Large intestine (tissue), 3 donors: ENCODE results near the gene NTM. TPM values are rescaled to one million over a fixed set of nuclear protein-coding genes. Genes with fewer than 3 reads are reported as not detected.

Experiments
- DNase-seq, 2 donors: peaks; one replicate each; pipeline versions ENCODE4 v3.0.0 to v3.0.0-alpha.2; 2013
- H3K27ac ChIP-seq: one replicate; pipeline ENCODE4 v1.5.1; 2013; ENCODE audit warnings: low read length
- H3K27me3 ChIP-seq: 2 replicates; pipeline ENCODE4 v1.6.1; 2013; ENCODE audit warnings: low read length; ENCODE audit not compliant: control insufficient read depth, insufficient read depth
- H3K36me3 ChIP-seq: 2 replicates; pipeline ENCODE4 v1.6.1; 2013; ENCODE audit warnings: low read length; ENCODE audit not compliant: control insufficient read depth, insufficient read depth
- H3K4me1 ChIP-seq: one replicate; pipeline ENCODE4 v1.6.1; 2013; ENCODE audit warnings: low read length; ENCODE audit not compliant: control insufficient read depth, insufficient read depth
- H3K4me3 ChIP-seq: one replicate; pipeline ENCODE4 v1.5.1; 2013; ENCODE audit warnings: low read length
- H3K9me3 ChIP-seq: one replicate; pipeline ENCODE4 v1.6.1; 2013; ENCODE audit warnings: mild to moderate bottlenecking, low read depth, low read length, moderate library complexity; ENCODE audit not compliant: control insufficient read depth
- WGBS: methylation state at CpG from one replicate; pipeline ENCODE4 v1.1.5; 2013; ENCODE audit warnings: low lambda C conversion rate; ENCODE audit not compliant: insufficient coverage; 5-methylcytosine and 5-hydroxymethylcytosine counted together
- polyA plus RNA-seq: library from polyadenylated mRNA; unstranded; fragments of 120-200 nt; gene quantifications from one replicate; pipeline ENCODE4 v1.2.1, GENCODE V29; 2013

The NTM gene
- polyA plus RNA-seq, 1 donor: 17.2 TPM

DNA sequence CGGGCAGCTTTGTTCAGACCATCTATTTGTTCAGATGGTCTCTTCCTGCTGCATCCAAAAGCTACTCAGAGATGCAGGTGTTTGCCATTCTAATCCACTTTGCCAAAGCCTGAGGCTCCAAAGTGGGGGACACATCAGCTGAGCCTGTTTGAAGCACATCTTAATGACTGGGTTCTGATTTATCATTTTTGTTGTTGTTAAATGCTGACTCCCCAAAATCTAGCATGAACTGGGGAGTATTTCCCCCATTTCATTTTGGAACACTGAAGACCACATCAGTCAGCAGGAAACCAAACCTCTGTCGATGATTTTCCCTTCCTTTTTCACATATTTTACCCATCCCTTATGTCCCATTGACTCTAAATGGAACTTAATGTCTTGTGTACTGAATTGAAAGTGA lies 262.6 kb downstream of the NTM start:
- DNase-seq: no peak
- whole genome bisulfite sequencing: 80% methylated on average over 1 of the region's 2 CpGs
- Histone ChIP-seq H3K4me1 (no peaks in the 10 kb centered on the region), H3K27ac (no peak overlapping the region), H3K36me3 (no peaks in the 10 kb centered on the region), H3K4me3 (no peak overlapping the region), H3K27me3 (no peaks in the 10 kb centered on the region), H3K9me3 (no peaks in the 10 kb centered on the region)

DNA sequence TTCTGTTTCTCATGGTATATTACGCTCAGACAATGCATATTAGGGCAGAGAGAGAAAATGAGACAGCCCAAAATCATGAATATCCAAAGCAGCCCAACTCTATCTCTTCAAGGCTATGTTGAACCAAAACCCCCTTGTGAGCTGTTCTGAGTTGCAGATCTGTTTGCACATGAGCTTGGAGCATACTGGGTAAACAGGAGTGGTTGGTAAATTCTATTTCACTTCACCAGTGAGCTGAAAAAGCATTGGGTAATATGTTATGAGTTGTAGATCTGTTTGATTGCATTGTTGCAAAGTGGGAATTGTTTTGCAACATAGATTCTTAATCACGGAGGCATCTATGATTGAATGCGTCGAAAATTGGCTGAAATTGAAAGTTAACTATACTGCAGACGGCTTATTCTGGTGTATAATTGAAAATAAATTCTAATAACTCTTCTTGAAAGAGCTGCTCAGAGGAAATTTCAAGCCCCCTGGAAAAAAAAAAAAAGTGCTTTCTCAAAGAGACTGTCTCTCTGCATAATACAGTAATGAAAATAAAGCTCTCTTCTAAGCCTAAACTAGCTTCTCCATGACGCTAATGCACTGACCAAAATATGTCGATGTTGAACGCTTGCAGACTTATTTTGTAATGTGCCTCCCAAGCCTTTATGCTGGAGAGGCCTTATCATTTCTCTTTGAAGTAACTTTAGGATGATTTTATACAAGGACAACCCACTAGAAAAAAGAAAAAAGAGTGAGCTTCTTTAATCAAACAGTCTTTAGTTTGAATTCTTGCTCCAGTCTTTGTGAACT lies 263.7 kb downstream of the NTM start:
- no peak for DNase-seq
- H3K27ac ChIP-seq: no peak overlapping the region
- 77% methylated on average over 3 of the region's 8 CpGs for WGBS

DNA sequence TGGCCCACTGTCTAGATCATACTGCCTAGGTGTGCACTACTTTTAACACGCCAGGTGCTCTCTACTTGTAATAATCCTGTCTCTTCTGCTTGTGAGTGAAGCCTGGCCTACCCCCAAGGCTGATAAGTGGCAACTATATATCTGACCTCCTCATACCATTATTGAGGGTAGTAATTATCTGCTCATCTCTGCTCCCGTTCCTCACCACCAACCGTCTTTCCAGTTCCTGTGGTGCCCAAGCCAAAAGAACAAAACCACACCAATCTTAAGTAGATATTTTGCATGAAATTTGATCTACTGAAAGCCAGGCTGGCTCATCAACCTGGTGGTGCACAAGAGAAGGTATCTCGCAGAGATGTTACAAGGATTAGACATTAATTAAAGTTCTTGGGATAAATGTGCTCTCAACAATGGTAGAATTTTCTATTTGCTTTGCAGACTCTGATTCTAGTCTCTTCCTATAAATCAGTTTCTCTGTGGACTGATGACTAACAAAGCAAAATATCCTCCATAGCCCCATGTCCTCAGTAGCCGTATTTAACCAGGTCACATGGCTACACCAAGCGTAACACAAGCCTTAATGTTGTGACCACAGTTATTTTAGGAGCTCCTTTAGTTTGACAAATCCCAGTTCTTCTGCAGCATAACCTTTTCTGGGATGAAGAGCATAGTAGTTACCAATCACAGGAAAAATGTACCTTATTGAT lies 267.2 kb downstream of the NTM start:
- Histone ChIP-seq H3K27ac (no peak overlapping the region), H3K4me3 (no peak overlapping the region), H3K27me3 (no peaks in the 10 kb centered on the region), H3K4me1 (no peaks in the 10 kb centered on the region), H3K9me3 (no peaks in the 10 kb centered on the region), H3K36me3 (no peaks in the 10 kb centered on the region)
- DNase-seq: no peak
- WGBS: 67% methylated on average over 1 of the region's 6 CpGs

More for the DNA sequence above, 263.7 kb downstream of the NTM start:
- Histone ChIP-seq H3K4me3 (no peak overlapping the region), H3K4me1 (no peaks in the 10 kb centered on the region), H3K9me3 (no peaks in the 10 kb centered on the region), H3K36me3 (no peaks in the 10 kb centered on the region), H3K27me3 (no peaks in the 10 kb centered on the region)

DNA sequence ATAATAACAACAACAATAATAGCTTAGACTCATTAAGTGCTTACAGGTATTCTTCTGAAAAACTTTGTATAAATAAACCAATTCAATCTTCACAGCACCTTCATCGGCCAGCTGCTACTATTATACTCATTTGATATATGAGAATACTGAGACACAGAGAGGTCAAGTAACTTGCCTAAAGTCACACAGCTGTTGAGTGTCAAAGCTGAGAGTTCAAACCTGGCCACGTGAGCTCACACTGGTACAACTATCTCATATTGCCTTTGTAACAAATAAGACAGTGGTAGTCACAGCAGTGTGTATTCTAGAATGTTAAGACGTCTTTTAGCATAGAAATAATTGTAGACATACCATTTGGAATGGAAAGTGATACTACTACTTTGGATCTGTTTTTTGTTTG lies 268.5 kb downstream of the NTM start:
- H3K36me3 ChIP-seq: no peaks in the 10 kb centered on the region
- H3K27ac ChIP-seq: no peak overlapping the region
- no CpG with 5 or more reads among the region's 3 CpGs for WGBS
- H3K4me3 ChIP-seq: no peak overlapping the region
- DNase-seq: no peak
- no peaks in the 10 kb centered on the region for H3K4me1 ChIP-seq
- no peaks in the 10 kb centered on the region for H3K9me3 ChIP-seq
- no peaks in the 10 kb centered on the region for H3K27me3 ChIP-seq

DNA sequence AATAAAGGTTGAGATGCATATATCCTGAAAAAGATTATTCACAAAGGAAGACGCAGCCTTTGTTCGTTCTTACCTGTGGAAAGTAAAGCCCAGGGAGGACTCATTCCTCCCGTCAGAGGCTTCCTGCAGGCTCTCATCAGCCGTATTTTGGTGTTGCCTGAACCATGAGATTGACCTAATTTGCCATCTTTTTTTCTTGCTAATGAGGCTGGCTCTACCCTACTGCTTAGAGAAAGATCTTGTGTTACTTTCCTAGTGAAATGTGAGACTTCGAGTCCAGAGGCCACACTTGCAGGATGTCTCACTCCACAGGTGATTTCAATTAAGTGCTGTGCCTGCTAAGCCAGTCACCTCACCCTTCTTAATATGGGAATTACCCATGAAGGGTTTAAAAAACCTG lies 269.9 kb downstream of the NTM start:
- Histone ChIP-seq H3K27ac (no peak overlapping the region), H3K4me1 (no peaks in the 10 kb centered on the region), H3K4me3 (no peak overlapping the region), H3K27me3 (no peaks in the 10 kb centered on the region), H3K9me3 (no peaks in the 10 kb centered on the region), H3K36me3 (no peaks in the 10 kb centered on the region)
- no CpG with 5 or more reads among the region's 5 CpGs for WGBS
- no peak for DNase-seq

DNA sequence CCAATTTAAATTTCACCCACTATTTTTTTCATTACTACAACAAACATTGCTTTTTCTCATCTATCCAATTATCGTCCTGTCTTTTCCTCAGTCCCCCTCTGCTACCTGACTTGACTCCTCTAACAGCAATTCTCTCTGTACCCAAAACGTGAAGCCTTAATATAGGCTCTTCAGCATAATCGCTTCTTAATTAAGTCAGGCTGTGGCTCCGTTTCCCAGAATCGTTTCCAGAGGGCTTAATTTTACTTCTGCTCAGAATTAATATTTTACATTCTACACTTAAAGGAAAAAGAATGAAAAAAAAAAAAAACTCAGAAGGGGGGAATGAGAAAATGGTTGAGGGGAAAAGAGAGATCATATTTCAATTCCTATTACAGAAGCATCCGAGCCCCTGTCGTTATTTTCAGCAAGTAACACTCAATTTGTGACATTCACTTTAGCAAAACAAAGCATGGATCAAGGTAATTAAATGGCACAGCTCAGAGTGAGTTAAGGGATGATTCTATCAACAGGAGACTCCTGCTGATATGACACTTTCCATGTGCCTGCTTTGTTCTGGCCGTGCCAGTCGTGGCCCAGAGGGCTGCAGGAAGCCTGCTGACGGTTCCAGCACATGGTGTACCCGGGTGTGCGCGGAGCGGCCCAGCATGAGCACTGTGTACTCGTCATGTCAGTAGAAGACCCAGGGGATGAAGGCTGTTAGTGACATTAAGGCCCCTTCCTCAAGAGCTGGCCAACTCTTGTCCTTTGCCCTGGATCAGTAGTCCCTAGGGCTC lies 272.5 kb downstream of the NTM start:
- Histone ChIP-seq H3K27me3 (no peaks in the 10 kb centered on the region), H3K27ac (no peak overlapping the region), H3K36me3 (no peaks in the 10 kb centered on the region), H3K4me3 (no peak overlapping the region), H3K4me1 (no peaks in the 10 kb centered on the region), H3K9me3 (no peaks in the 10 kb centered on the region)
- no peak for DNase-seq
- 85% methylated on average over 8 of the region's 15 CpGs for WGBS

DNA sequence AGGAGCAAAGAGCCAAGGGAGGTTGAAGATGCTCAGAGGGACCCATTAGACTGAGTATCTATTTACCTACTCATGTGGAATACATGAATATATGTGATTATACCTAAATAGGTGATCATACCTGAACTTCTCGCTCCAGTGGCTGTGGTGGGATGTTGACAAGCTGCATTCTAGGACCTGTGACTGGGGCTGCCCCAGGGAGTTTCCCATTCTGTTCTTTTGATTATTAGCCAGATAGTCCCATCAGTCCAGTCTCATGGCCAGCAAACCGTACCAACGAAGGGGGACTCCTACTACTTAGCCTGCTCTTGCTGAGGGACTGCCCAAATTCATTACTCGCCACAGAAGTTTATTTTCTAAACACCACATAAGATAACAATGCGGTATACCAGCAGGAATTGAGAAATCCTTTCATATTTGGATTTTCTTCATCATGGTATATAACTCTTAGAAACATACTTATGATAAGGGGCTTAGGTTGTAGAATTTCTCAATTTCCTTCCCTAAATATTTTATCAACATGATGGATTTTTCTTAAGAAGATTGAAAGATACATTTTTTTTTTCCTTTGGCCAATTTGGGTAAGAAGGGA lies 273.9 kb downstream of the NTM start:
- WGBS: 80% methylated on average over 1 of the region's 5 CpGs
- no peak for DNase-seq
- H3K27me3 ChIP-seq: no peaks in the 10 kb centered on the region
- no peak overlapping the region for H3K27ac ChIP-seq
- no peaks in the 10 kb centered on the region for H3K36me3 ChIP-seq
- no peaks in the 10 kb centered on the region for H3K4me1 ChIP-seq
- no peak overlapping the region for H3K4me3 ChIP-seq
- no peaks in the 10 kb centered on the region for H3K9me3 ChIP-seq

DNA sequence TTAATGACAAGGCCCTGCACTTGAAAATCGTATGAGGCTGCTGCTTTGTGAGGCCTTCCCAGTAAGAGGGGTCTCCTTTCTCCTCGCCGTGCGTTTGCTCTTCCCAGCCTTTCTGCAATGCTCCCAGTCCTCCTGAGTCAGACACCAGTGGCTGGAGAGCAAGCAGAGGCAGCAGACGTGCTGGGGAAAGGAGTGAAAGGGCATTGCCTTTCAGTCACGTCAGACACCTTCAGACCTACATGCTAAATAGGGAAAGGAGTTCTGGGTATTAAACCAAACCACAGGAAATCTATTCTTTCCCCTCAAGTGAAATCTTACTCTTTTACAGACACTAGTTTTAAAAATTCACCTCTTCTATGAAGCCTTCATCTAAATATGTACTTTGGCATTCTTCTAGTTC lies 274.8 kb downstream of the NTM start:
- Histone ChIP-seq H3K9me3 (no peaks in the 10 kb centered on the region), H3K4me1 (no peaks in the 10 kb centered on the region), H3K36me3 (no peaks in the 10 kb centered on the region), H3K27me3 (no peaks in the 10 kb centered on the region), H3K4me3 (no peak overlapping the region), H3K27ac (no peak overlapping the region)
- no peak for DNase-seq
- WGBS: no CpG with 5 or more reads among the region's 6 CpGs

DNA sequence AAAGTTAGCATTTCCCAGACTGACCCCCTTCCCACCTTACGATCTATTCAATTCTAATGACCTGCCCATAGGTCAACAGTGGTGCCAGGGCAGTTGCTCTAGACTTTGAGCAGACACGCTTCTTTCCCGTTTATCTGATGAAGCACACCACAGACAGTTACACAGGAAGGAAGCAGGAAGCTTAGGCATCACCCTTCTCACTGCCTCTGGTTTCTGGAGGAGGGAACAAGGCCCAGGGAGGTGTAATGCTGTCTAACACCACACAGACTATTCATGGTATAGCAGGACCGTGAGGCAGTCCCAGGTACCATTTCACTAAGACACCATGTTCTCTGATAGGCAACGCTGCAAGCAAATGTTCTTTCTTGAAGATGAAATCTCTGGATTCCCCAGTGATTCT lies 279.4 kb downstream of the NTM start:
- H3K4me3 ChIP-seq: no peak overlapping the region
- no peak for DNase-seq
- no peaks in the 10 kb centered on the region for H3K36me3 ChIP-seq
- no peaks in the 10 kb centered on the region for H3K27me3 ChIP-seq
- no peak overlapping the region for H3K27ac ChIP-seq
- no CpG with 5 or more reads among the region's 5 CpGs for WGBS
- H3K9me3 ChIP-seq: no peaks in the 10 kb centered on the region
- no peaks in the 10 kb centered on the region for H3K4me1 ChIP-seq

DNA sequence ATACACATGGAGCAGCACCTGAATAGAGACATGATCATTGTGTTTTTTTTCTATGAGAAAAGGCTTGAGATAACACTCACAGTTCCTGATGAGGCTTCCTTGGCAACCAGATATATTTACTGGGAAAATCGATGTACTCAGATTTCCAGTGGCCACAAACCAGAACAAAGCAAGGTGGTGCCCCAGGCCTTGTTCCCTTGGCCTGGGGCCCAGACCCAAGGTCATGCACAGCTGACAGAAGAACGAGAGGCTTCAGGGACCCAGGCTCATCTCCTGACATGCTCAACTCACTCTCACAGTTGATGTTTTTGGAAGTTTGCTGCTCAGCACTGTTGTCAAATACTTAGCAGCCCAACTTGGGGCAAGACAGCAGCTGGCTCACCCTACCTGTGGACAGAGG lies 281.8 kb downstream of the NTM start:
- Histone ChIP-seq H3K27me3 (no peaks in the 10 kb centered on the region), H3K4me3 (no peak overlapping the region), H3K9me3 (no peaks in the 10 kb centered on the region), H3K36me3 (no peaks in the 10 kb centered on the region), H3K4me1 (no peaks in the 10 kb centered on the region), H3K27ac (no peak overlapping the region)
- no peak for DNase-seq
- no CpG with 5 or more reads among the region's 2 CpGs for WGBS
